CD8-positive, alpha-beta memory T cell (primary cell): ENCODE results near the gene EIPR1. TPM values are rescaled to one million over a fixed set of nuclear protein-coding genes. Genes with fewer than 3 reads are reported as not detected.

Source experiments
- CTCF ChIA-PET: fragments of 350-600 bp; sonication (Branson Sonifier 250); formaldehyde crosslinking; loops from one replicate; lab custom pipeline; 2021; ENCODE audit warnings: antibody characterized with exemption; lab: Charles Lee
- POLR2A ChIA-PET: fragments of 350-600 bp; sonication (Branson Sonifier 250); formaldehyde crosslinking; loops from one replicate; lab custom pipeline; 2021; ENCODE audit warnings: antibody characterized with exemption; lab: Charles Lee
- DNase-seq, 5 donors: peaks; one replicate each; pipeline versions ENCODE4 v3.0.0 to v3.0.0-alpha.2; 2020 to 2022; ENCODE audit warnings: mixed read lengths in 1 of 5
- H3K27ac ChIP-seq: one replicate; pipeline ENCODE4 v1.7.0; 2013; ENCODE audit warnings: low read depth, mild to moderate bottlenecking, low read length, moderate library complexity
- H3K27me3 ChIP-seq: 2 replicates; pipeline ENCODE4 v1.7.0; 2013; ENCODE audit warnings: low read length, mild to moderate bottlenecking; ENCODE audit not compliant: insufficient read depth, poor library complexity, severe bottlenecking
- H3K36me3 ChIP-seq: 2 replicates; pipeline ENCODE4 v1.7.0; 2013; ENCODE audit warnings: mild to moderate bottlenecking, low read length, moderate library complexity; ENCODE audit not compliant: insufficient read depth
- H3K4me1 ChIP-seq: 2 replicates; pipeline ENCODE4 v1.7.0; 2013; ENCODE audit warnings: mild to moderate bottlenecking, low read length, moderate library complexity; ENCODE audit not compliant: insufficient read depth
- H3K4me3 ChIP-seq: 2 replicates; pipeline ENCODE4 v1.7.0; 2013; ENCODE audit warnings: mild to moderate bottlenecking, low read length
- H3K9me3 ChIP-seq: 2 replicates; pipeline ENCODE4 v1.7.0; 2013; ENCODE audit warnings: mild to moderate bottlenecking, low read length
- H3K27ac Mint-ChIP-seq, 8 donors: one replicate each; pipeline ENCODE4 v1.8.0; 2020 to 2021; ENCODE audit warnings: mixed read lengths in 8 of 8, mild to moderate bottlenecking in 6 of 8, inconsistent platforms in 3 of 8, moderate library complexity in 3 of 8
- H3K27me3 Mint-ChIP-seq, 2 donors: one replicate each; pipeline ENCODE4 v1.8.0; 2020 to 2021; ENCODE audit warnings: mixed read lengths in 2 of 2, mild to moderate bottlenecking in 1 of 2, moderate library complexity in 1 of 2
- H3K36me3 Mint-ChIP-seq, 3 donors: one replicate each; pipeline ENCODE4 v1.8.0; 2020 to 2021; ENCODE audit warnings: mixed read lengths in 3 of 3, inconsistent platforms in 1 of 3, mild to moderate bottlenecking in 1 of 3
- H3K4me1 Mint-ChIP-seq, 3 donors: one replicate each; pipeline ENCODE4 v1.8.0; 2020 to 2021; ENCODE audit warnings: mixed read lengths in 3 of 3, inconsistent platforms in 1 of 3, mild to moderate bottlenecking in 1 of 3
- H3K4me3 Mint-ChIP-seq, 7 donors: one replicate each; pipeline ENCODE4 v1.8.0; 2020 to 2021; ENCODE audit warnings: mixed read lengths in 7 of 7, mild to moderate bottlenecking in 6 of 7, moderate library complexity in 4 of 7, inconsistent platforms in 2 of 7
- H3K9me3 Mint-ChIP-seq, 5 donors: one replicate each; pipeline ENCODE4 v1.8.0; 2020 to 2022; ENCODE audit warnings: mixed read lengths in 5 of 5, mild to moderate bottlenecking in 3 of 5, moderate library complexity in 2 of 5, inconsistent platforms in 1 of 5
- polyA plus RNA-seq: library from polyadenylated mRNA; unstranded; fragments of 300-500 nt; fragmentation: Illumina TruSeq; gene quantifications from one replicate; pipeline ENCODE4 v1.2.3, GENCODE V29; 2021
- total RNA-seq, 2 experiments: library from RNA; stranded (reverse); gene quantifications; one replicate each; pipeline ENCODE4 v1.2.3, GENCODE V29; 2021

The EIPR1 gene
- total and polyA plus RNA-seq, 3 experiments from 2014 or later = 39.2 to 43.9 (median 41.6) TPM

GRCh38 chr2:3408781-3409180 lies 31.2 kb upstream of the EIPR1 start:
- POLR2A ChIA-PET = no interaction called here
- Histone ChIP-seq H3K36me3 (peaks cover 16% of the 10 kb centered on the region), H3K4me3 (no peak overlapping the region), H3K27ac (no peak overlapping the region), H3K9me3 (no peaks in the 10 kb centered on the region), H3K27me3 (no peaks in the 10 kb centered on the region), H3K4me1 (no peaks in the 10 kb centered on the region)
- CTCF ChIA-PET = no interaction called here
- Mint-ChIP-seq H3K27ac (peak overlapping the region in 1 of 8 donors; percentile 60), H3K36me3 (peaks cover 2 to 57% (median 6%) of the 10 kb centered on the region in 3 donors), H3K4me3 (no peak overlapping the region), H3K4me1 (peaks cover 27 to 62% (median 53%) of the 10 kb centered on the region in 3 donors), H3K27me3 (no peaks in the 10 kb centered on the region), H3K9me3 (no peaks in the 10 kb centered on the region)
- no peak for DNase-seq

- H3K4me1 Mint-ChIP-seq = peaks cover 24 to 56% (median 39%) of the 10 kb centered on the region in 3 donors
- no peaks in the 10 kb centered on the region for H3K27me3 Mint-ChIP-seq
- Histone ChIP-seq H3K9me3 (no peaks in the 10 kb centered on the region), H3K27ac (no peak overlapping the region), H3K4me1 (no peaks in the 10 kb centered on the region), H3K36me3 (peaks cover 29% of the 10 kb centered on the region), H3K4me3 (no peak overlapping the region), H3K27me3 (no peaks in the 10 kb centered on the region)
- no peaks in the 10 kb centered on the region for H3K9me3 Mint-ChIP-seq
- no peak for DNase-seq
- ChIA-PET POLR2A (no interaction called here), CTCF (no interaction called here)
- no peak overlapping the region for H3K4me3 Mint-ChIP-seq
- H3K27ac Mint-ChIP-seq = no peak overlapping the region
- peaks cover 6 to 65% (median 8%) of the 10 kb centered on the region in 3 donors for H3K36me3 Mint-ChIP-seq
Measured at GRCh38 chr2:3406501-3406900, 28.9 kb upstream of the EIPR1 start.

GRCh38 chr2:3405876-3406275 lies 28.3 kb upstream of the EIPR1 start:
- ChIA-PET POLR2A (no interaction called here), CTCF (interaction anchor here (1.8 kb wide), 1 partner anchor 18 kb away, joined by 7 read pairs; no protein-coding TSS in a partner anchor)
- Histone ChIP-seq H3K27me3 (no peaks in the 10 kb centered on the region), H3K9me3 (no peaks in the 10 kb centered on the region), H3K36me3 (peaks cover 29% of the 10 kb centered on the region), H3K27ac (no peak overlapping the region), H3K4me3 (no peak overlapping the region), H3K4me1 (no peaks in the 10 kb centered on the region)
- Mint-ChIP-seq H3K27ac (peak overlapping the region in 2 of 8 donors; percentile 35 to 47), H3K4me1 (peaks cover 20 to 52% (median 34%) of the 10 kb centered on the region in 3 donors), H3K9me3 (no peaks in the 10 kb centered on the region), H3K27me3 (no peaks in the 10 kb centered on the region), H3K4me3 (no peak overlapping the region), H3K36me3 (peaks cover 6 to 64% (median 8%) of the 10 kb centered on the region in 3 donors)
- no peak for DNase-seq

- H3K4me1 ChIP-seq = no peaks in the 10 kb centered on the region
- no peaks in the 10 kb centered on the region for H3K9me3 ChIP-seq
- ChIA-PET CTCF (interaction anchor here (1.8 kb wide), 1 partner anchor 19 kb away, joined by 7 read pairs; no protein-coding TSS in a partner anchor), POLR2A (no interaction called here)
- Mint-ChIP-seq H3K36me3 (peaks cover 6 to 68% (median 9%) of the 10 kb centered on the region in 3 donors), H3K4me3 (no peak overlapping the region), H3K4me1 (peaks cover 20 to 53% (median 35%) of the 10 kb centered on the region in 3 donors), H3K27ac (peak overlapping the region in 1 of 8 donors; percentile 14), H3K9me3 (no peaks in the 10 kb centered on the region), H3K27me3 (no peaks in the 10 kb centered on the region)
- DNase-seq = no peak
- no peaks in the 10 kb centered on the region for H3K27me3 ChIP-seq
- peaks cover 29% of the 10 kb centered on the region for H3K36me3 ChIP-seq
- no peak overlapping the region for H3K27ac ChIP-seq
- no peak overlapping the region for H3K4me3 ChIP-seq
Measured at GRCh38 chr2:3405307-3405706, 27.7 kb upstream of the EIPR1 start.

GRCh38 chr2:3404349-3404894 lies 26.8 kb upstream of the EIPR1 start:
- no peak overlapping the region for H3K4me3 Mint-ChIP-seq
- H3K4me1 Mint-ChIP-seq = peaks cover 17 to 49% (median 30%) of the 10 kb centered on the region in 3 donors
- H3K9me3 Mint-ChIP-seq = no peaks in the 10 kb centered on the region
- Histone ChIP-seq H3K4me1 (no peaks in the 10 kb centered on the region), H3K4me3 (no peak overlapping the region), H3K9me3 (no peaks in the 10 kb centered on the region), H3K36me3 (peaks cover 26% of the 10 kb centered on the region), H3K27me3 (no peaks in the 10 kb centered on the region), H3K27ac (no peak overlapping the region)
- H3K27ac Mint-ChIP-seq = peak overlapping the region in 1 of 8 donors; percentile 91
- no peaks in the 10 kb centered on the region for H3K27me3 Mint-ChIP-seq
- DNase-seq = no peak
- ChIA-PET CTCF (interaction anchor here (1.8 kb wide), 1 partner anchor 20 kb away, joined by 7 read pairs; no protein-coding TSS in a partner anchor), POLR2A (no interaction called here)
- peaks cover 6 to 65% (median 7%) of the 10 kb centered on the region in 3 donors for H3K36me3 Mint-ChIP-seq

- H3K27ac Mint-ChIP-seq = peak overlapping the region in 2 of 8 donors; percentile 12 to 29
Measured at GRCh38 chr2:3403587-3404334, 26.1 kb upstream of the EIPR1 start.

GRCh38 chr2:3399829-3400228 lies 22.2 kb upstream of the EIPR1 start:
- Histone ChIP-seq H3K27me3 (no peaks in the 10 kb centered on the region), H3K4me3 (no peak overlapping the region), H3K27ac (no peak overlapping the region), H3K9me3 (peaks cover 17% of the 10 kb centered on the region), H3K4me1 (no peaks in the 10 kb centered on the region), H3K36me3 (peaks cover 30% of the 10 kb centered on the region)
- peaks cover 17 to 28% (median 24%) of the 10 kb centered on the region in 5 donors for H3K9me3 Mint-ChIP-seq
- DNase-seq = no peak
- peaks cover 15 to 45% (median 42%) of the 10 kb centered on the region in 3 donors for H3K4me1 Mint-ChIP-seq
- no peak overlapping the region for H3K27ac Mint-ChIP-seq
- H3K36me3 Mint-ChIP-seq = peaks cover 27 to 79% (median 37%) of the 10 kb centered on the region in 3 donors
- ChIA-PET CTCF (no interaction called here), POLR2A (no interaction called here)
- H3K27me3 Mint-ChIP-seq = no peaks in the 10 kb centered on the region
- no peak overlapping the region for H3K4me3 Mint-ChIP-seq

More at GRCh38 chr2:3403587-3404334, 26.1 kb upstream of the EIPR1 start:
- Histone ChIP-seq H3K9me3 (no peaks in the 10 kb centered on the region), H3K36me3 (peaks cover 26% of the 10 kb centered on the region), H3K27ac (no peak overlapping the region), H3K4me3 (no peak overlapping the region), H3K4me1 (no peaks in the 10 kb centered on the region), H3K27me3 (no peaks in the 10 kb centered on the region)
- Mint-ChIP-seq H3K36me3 (peaks cover 6 to 65% (median 7%) of the 10 kb centered on the region in 3 donors), H3K4me1 (peaks cover 14 to 52% (median 36%) of the 10 kb centered on the region in 3 donors), H3K9me3 (peaks cover 0 to under 1% (median 0%) of the 10 kb centered on the region in 5 donors), H3K27me3 (no peaks in the 10 kb centered on the region), H3K4me3 (no peak overlapping the region)
- CTCF ChIA-PET = no interaction called here
- no peak for DNase-seq
- POLR2A ChIA-PET = no interaction called here

GRCh38 chr2:3399381-3399780 lies 21.8 kb upstream of the EIPR1 start:
- H3K36me3 ChIP-seq = peaks cover 27% of the 10 kb centered on the region
- H3K36me3 Mint-ChIP-seq = peaks cover 29 to 78% (median 40%) of the 10 kb centered on the region in 3 donors
- CTCF ChIA-PET = no interaction called here

More at GRCh38 chr2:3399381-3399780, 21.8 kb upstream of the EIPR1 start:
- Histone ChIP-seq H3K4me1 (no peaks in the 10 kb centered on the region), H3K4me3 (no peak overlapping the region), H3K27me3 (no peaks in the 10 kb centered on the region), H3K9me3 (peaks cover 17% of the 10 kb centered on the region), H3K27ac (no peak overlapping the region)
- Mint-ChIP-seq H3K4me3 (no peak overlapping the region), H3K27ac (no peak overlapping the region), H3K4me1 (peaks cover 16 to 44% (median 39%) of the 10 kb centered on the region in 3 donors), H3K27me3 (no peaks in the 10 kb centered on the region), H3K9me3 (peaks cover 20 to 30% (median 25%) of the 10 kb centered on the region in 5 donors)
- POLR2A ChIA-PET = no interaction called here
- DNase-seq = no peak
